GM19328 (cell line): Measurements from ENCODE around the gene SVIL.
"Not testable (repeated sequence)": the region's sequence is repeated elsewhere in the genome, so short reads cannot be mapped to it uniquely, and the experiment has no call there.

ENCODE experiments used
- ATAC-seq: cut with Tn5 transposase; IDR thresholded peaks from one replicate; pipeline ENCODE4 v1.9.1; 2021; ENCODE audit warnings: mild to moderate bottlenecking, moderate library complexity; ENCODE audit not compliant: unreplicated experiment

The SVIL gene

DNA sequence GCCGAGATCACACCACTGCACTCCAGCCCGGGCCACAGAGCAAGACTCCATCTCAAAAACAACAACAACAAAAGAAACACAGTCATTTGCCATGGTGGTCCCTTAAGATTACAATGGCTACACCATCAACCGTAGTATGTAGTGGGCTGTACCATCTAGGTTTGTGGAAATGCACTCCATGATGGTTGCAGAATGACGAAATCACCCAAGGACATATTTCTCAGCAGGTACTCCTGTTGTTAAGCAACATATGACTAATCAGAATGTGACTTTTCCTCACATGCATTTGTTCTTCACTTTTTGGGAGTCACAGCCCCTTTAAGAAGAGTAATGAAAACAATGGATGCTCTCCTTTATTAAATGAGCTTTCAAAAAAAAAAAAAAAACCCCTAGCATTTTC, 11.0 kb downstream of the SVIL start:
- no peak for ATAC-seq

DNA sequence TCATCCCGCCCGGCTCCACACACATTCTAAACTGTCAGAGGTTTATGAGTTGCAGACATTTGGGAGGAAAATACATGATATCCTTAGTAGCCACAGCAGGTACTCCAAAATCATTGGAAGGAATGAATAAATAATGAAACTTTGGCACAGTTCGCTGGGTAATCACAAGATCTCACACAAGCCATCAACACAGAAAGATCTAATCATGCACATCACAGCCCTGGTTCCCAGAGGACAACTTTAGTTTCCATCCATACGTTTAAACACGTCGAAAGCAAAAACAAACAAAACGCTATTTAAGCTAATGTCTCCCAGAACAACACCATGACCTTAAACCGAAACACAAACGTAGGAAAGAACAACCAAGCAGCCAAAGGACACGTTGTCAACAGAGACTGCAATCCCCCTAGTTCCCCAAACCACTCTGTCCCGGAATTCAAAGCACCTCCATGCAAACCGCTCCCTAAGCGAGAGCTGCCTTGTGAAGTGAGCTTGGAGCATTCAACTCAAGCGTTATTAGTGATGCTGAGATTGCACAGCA, 12.3 kb downstream of the SVIL start:
- no peak for ATAC-seq

DNA sequence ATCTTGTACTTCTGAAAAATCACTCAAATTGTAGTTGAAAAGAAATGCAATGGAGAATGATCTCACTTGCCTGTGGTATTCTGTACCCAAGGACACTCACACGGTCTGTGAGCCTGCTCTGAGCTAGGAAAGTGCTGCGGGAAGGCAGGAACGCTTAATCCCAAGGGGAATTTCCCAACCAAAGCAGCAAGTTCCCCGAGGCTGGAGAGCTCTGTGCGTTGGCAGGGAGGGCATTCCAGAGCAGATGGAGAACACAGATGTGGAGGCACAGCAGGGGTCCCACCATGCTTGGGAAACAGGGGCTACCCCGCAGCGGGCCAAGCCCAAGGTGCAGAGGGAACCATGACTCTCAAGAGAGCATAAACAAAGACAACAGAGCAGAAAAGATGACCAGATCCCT, 13.6 kb downstream of the SVIL start:
- ATAC-seq = no peak

DNA sequence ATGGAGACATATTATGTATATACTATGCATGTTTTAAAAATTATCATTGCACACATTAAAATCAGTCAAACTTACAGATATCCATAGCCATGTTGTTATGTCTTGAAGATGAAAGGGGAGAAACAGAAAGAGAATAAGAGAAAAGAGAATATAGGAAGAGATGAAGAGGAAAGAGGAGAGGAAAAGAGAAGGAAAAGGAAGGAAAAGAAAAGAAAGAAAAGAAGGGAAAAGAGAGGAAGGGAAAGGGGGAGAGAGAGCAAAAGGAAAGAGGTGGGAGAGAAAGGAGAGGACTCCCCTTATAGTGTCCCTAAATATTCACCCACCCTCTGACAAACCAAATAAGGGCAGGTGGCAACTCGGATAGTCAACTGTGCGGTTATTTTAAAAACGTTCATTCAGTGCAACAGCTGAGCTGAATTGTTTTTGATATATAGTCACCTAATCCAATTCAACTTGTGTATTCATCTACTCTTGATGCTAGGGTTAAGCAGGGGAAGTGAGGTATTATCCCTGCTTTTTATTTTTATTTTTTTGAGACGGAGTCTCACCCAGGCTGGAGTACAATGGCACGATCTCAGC, 14.6 kb downstream of the SVIL start:
- no peak for ATAC-seq

DNA sequence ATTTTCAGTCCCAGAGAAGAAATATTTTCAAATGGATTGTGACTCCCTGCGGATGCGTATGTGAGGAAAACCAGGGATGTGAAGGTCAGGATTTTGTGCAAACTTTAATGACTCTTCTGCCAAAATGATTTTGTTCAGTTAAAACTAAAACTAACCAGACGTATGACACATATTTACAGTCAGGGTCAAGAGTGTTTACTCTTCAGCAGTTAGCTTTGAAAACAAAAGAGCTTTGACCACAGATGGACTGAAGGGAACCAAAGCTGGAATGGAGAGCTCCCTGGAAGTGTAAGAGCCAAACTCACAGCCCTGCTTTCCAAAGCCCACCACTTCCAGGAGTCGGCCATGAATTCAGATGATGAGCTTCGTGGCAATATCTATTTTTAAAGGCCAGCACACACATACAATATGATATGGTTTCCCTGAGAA, 15.5 kb downstream of the SVIL start:
- no peak for ATAC-seq

DNA sequence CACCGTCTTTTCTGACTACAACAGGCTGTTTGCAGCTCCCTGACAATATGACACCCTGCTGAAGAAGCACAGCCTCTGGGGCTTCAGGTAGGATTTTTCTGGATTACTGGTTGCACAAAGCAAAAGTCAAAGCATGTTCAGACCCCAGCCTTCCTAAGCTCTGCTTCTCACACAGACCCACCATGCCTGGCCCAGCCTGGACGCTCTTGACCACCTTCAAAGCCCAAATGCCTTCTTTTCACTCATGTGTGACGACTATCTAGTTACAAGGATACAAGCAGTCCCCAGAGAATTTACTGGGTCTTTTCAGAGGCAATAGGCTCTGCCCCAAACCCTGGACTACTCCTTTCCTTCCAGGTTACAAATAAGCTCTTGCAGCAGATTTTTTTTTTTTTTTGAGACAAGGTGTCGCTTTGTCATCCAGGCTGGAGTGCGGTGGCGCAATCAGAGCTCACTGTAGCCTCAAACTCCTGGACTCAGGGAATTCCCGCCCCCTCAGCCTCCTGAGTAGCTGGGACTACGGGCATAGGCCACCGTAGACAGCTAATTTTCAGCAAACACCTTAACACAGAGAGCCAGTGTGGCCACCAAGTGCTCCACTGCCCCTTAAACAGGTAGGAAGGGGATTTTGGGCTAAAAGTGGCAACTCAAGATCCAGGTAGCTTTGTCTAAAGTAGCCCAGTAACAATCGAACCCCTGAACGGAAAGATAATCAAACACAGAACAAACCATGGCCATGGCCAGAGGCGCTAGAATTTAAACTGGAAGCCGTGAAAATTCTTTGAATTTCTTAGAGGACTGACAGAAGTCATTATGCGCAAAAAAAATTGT, 16.2 kb downstream of the SVIL start:
- no peak for ATAC-seq

DNA sequence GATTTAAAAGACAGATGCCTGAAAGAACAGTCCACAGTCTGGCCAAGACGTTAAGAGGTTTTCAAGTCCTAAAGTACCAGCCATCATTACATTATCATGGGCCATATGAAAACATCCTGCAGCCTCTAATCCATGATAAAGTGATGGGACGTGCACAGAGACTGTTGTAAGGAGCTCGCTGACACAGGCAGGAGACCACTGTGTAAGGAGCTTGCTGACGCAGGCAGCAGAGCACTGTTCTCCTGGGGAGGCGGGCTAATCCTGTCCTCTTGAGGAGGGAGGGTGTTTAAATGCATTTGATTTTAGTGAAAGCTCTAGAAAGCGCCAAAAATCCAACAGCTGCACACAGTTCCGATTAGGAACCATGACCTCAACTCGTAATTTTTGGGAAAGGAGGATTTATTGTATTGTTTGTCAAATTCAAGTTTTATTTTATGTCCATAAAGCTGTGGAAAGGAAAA, 16.9 kb downstream of the SVIL start:
- ATAC-seq = no peak

DNA sequence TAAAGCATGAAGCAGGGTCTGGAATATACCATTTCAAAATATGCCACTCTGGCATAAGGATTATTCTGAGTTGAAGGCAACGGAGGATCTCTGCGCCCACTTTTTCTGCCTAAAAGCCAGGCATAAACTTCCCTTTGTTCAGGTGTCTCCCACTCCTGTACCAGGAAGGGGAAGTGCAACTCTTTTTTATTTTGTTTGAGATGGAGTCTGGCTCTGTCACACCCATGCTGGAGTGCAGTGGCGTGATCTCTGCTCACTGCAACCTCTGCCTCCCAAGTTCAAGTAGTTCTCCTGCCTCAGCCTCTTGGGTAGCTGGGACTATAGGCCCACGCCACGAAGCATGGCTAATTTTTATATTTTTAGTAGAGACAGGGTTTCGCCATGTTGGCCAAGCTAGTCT, 18.2 kb downstream of the SVIL start:
- ATAC-seq = no peak

DNA sequence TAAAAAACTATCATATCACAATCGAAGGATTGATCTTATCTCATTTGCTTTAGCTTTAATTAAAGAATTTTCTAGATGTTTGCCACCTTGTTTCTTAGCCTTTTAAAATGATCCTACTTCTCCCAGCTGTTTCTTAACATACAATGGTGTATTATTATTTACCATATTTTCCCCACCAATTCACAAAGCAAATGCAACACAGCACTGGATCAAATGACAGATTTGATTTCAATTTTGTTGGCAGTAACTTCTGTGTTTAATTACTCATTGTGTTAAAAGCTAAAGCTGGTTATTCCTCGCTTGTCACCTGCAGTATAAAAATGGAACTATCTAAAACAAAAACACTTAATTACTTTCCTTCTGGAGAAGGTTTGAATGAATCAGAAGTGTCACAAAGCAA, 19.6 kb downstream of the SVIL start:
- no peak for ATAC-seq

DNA sequence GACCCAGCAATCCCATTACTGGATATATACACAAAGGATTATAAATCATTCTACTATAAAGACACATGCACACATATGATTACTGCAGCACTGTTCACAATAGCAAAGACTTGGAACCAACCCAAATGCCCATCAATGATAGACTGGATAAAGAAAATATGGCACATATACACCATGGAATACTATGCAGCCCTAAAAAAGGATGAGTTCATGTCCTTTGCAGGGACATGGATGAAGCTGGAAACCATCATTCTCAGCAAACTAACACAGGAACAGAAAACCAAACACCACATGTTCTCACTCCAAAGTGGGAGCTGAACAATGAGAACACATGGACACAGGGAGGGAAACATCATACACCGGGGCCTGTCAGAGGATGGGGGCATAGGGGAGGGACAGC, 20.5 kb downstream of the SVIL start:
- ATAC-seq = not testable (repeated sequence)

DNA sequence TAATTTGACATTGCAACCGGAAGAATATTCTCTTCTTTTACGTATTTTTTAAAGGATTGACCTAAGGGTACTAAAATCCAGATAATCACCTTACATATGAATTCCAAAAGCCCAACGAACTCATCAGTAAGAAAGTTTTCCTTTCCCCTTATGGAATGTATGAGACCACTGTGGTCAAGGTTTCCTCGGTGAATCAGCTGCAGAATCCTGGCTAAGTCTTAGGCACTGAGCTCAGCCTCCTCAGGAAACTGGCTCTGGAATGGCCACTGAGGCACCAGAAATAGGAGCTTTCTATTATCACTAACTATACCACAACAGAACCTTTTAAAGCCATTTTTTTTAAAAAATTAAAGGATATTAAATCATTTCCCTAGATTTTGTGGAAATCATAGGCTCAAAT, 21.0 kb downstream of the SVIL start:
- no peak for ATAC-seq

DNA sequence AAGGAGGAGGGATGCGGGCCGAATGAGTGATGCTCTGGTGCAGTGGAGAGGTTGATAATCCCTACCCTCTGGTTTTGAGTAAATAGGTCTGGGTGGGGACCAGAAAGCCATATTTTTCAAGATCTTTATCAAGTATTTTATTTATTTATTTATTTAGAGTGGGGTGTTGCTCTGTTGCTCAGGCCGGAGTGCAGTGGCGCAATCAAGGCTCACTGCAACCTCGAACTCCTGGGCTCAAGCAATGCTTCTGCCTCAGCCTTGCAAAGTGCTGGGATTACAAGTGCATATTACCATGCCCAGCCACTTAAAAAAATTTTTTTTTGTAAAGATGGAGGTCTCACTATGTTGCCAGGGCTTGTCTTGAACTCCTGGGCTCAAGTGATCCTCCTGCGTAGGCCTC, 21.6 kb downstream of the SVIL start:
- ATAC-seq = no peak

DNA sequence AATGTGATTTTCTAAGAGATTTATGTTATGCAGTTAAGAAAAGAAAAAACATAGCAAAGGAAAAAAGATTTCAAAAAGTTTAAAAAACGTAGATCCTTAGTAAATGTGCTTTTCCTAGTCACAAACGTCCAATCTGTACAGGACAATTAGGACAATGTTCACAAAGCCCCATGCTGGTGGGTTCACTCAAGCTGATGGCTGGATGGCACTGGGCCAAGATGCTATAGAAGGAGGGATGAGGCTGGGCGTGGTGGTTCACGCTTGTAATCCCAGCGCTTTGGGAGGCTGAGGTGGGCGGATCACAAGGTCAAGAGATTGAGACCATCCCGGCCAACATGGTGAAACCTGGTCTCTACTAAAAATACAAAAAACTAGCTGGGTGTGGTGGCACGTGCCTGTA, 22.1 kb downstream of the SVIL start:
- ATAC-seq = no peak

DNA sequence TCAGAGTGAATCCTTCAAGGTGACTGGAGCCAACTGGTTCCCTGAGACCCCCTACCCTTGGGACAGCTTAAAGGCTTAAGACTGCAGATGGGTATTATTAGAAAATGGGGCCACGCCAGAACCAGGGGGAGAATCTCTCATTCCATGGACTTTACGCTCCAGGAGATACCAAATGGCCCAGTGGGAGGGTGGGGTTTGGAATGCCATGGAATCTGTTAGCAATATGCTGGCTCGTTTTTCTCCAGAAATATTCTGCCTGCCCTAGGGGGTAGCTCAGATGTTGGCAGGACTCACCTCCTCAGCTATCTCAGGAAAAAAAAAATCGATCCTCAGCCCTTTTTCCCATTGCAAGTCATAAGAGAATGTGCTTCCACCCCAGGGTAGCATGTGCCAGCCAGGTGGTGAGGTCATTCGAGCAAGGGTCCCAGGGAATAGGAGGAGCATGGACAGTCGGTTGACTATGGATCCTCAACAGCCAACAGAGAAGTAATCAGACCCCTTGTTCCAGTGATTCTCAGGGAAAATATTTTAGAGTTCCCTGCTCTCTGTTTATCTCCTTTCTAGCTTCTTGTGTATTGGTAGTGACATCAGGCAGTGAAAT, 22.9 kb downstream of the SVIL start:
- no peak for ATAC-seq

DNA sequence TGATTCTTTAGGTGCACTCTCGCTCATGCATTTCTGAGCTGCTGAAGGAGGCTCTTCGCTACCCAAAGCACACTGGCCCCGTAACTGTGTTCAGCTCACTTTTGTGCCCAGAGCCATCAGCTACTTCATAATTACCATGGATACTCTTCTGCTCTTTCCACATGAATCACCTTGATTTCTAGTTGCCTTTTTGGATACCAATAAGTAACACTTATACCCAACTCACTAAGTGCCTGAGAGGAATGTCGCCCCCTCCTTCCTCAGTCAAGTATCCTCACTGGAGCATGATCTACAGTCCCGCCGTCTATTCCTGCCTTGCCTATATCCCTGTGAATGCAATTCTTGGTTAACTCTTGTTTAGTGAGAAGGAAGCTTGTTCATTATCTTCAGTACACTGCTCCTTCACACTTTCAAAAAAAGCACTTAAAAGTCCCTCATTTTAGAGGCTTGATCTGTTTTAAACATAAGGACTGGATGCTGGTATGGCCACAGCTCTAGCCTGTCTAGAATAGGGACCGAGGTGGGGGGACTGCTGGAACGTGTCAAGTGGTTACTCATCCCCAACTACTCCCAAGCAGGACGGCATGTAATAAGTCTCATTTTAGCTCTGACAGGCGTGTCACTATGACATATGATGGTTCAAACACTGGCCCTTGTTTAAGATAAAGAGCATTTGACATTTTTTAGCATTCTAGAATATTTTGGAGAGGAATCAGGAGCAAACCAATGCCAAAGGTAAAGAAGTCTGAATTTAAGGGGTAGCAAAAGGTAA, 23.7 kb downstream of the SVIL start:
- no peak for ATAC-seq

DNA sequence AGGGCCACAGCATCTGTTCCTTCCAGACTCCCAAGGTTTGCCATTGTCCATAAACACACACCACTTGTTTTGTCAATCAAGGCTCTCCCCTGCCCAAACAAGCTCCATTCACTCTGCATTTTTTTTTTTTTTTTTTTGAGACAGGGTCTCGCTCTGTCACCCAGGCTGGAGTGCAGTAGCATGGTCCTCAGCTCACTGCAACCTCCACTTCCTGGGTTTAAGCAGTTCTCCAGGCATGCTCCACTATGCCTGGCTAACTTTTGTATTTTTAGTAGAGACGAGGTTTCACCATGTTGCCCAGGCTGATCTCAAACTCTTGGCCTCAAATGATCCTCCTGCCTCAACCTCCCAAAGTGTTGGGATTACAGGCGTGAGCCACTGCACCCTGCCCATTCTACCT, 24.4 kb downstream of the SVIL start:
- not testable (repeated sequence) for ATAC-seq

DNA sequence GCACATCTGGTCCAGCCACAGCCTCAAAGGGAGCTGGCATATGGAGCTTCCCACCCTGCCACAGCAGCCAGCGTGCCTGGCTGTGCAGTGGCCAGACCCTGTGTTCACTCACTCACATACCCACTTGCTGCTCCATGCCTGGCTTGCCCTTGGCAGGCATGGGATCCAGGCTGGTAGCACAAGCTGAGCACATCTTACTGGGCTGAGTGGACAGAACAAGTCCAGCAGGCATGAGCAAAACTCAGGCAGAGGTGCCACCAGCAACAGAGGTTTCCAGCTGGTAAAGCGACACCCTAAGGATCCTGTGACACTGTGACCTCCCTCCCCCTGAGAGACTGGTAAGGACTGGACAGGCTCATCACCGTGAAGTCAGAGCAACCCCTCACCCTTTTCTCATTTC, 25.1 kb downstream of the SVIL start:
- no peak for ATAC-seq

DNA sequence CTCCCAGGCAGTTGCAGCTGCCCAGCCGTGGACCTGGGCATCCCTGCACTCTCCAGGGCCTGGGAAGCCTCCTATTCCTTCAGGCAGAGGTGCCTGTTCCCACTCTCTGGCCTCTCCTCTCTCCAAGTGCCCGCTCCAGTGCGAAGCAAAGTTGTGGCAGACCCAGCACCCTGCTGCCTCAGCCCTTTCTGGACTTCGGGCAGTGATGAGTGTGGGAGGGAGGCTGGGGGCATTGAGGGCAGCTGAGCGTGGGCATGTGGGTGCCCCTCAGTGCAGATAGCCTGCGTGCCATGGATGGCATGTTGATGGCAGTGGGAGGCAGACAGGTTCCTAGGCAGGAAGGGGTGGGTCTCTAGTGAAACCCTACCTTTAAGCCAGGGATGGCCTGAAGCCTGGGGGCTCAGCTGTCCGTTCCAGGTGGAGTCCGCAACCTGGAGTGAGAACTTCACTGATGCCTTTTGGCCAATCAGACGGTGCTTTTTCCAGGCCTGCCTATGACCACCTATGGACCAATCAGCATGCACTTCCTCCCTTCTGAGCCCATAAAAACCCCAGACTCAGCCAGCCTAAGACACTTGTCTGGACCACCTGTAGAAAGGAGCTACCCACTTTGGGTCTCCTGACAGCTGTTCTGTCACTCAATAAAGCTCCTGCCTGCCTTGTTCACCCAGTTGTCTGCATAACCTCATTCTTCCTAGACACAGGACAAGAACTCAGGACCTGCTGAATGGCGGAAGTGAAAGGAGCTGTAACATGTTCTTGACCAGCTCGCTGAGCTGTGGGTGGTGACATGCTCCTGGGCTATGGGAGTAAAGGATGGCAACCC, 26.1 kb downstream of the SVIL start:
- no peak for ATAC-seq

DNA sequence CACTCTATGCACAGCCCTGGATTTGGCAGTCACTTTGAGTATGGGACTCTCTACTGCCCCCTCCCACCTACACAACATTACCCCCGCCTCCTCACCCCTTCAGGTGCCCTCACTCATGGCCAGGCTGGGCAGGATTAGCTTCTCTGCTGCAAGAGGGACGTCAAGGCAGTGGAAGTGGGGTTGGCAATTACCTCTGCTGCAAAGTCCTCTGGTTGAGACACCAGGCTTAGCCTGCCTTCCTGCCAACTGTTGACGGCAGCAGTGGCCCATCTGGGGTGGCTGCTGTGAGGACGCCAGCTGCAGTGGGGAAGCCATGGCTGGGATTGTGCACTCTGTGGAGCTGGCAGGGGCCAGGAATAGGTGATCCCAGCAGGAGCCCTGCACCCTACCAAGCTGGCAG, 26.7 kb downstream of the SVIL start:
- ATAC-seq = no peak

DNA sequence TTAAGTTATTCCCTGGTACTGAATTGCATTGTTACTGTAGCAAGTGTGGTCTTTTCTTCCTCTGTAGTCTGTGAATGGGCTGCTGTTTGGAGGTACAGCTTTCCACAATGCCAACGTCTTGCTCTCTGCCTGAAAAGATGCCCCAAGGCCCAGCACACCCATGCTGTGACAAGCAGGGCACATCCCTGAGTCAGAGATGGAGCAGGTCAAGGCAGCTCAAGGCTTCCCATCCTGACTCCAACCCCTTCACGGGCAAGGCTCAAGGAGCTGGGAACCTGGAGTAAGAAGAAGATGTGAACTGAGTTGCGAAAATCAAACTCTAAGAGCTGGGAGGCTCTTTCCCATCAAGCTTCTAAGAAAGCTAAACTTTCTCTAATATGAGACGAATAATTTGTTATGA, 27.2 kb downstream of the SVIL start:
- ATAC-seq = no peak
